ENCODE data around the gene IGF2R. TPM values are rescaled to one million over a fixed set of nuclear protein-coding genes. Genes with fewer than 3 reads are reported as not detected.
A peak's percentile ranks its signal among the peaks of the same experiment; 100 is the strongest.

The IGF2R gene
- total and polyA plus RNA-seq, 2 of the 13 experiments (the other 11 are each of a cell fraction or from before 2014, with no cell fraction given): 38.3 to 70.0 TPM

DNA sequence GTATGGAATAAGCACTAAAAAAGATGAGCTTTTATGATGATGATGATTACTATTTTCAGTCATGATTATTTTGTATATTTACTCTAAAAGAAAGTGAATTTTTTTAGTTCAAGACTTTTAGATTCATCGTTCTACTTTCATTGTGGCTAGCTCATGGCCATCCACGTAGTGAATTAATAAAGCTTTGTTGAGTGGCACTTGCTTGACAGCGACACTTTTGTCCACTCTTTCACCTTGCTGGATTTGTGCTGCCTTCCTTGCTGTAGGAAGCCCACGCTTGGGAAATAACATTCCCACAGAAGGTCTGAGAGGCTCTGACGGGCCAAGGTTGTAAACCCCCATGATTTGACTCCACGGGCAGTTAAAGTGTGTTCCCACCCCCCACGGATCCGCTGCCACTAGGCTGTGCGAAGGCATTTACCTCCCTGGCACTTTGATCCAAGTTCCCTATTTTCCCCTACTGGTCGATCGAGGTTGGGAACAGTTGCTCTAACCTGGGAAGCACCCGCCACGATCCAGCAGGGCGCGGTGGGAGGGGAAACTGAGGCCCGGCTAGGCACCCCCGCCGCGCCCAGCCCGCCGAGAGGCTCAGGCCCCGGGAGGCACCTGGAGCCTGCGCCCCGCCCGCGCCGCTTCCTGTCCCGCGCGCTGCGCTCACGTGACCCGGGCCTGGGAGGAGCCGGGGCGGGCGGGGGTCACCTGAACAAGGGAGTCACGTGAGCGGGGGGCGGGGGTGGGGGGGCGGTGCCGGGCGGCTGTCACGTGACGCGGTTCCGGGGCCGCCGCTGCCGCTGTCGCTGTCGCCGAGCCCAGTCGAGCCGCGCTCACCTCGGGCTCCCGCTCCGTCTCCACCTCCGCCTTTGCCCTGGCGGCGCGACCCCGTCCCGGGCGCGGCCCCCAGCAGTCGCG lies at the start of gene IGF2R (continued):
- TF ChIP-seq TMF1 (CRISPR knock-in tag; IDR thresholded peaks at IDR 0.05; ENCODE audit: low read depth) (peak; percentile 66; the same call in 1 of the 2 replicates), ZNF878 (CRISPR knock-in tag; IDR thresholded peaks at IDR 0.05) (no peak), SRSF1 (optimal IDR thresholded peaks at IDR 0.05; ENCODE audit: low read depth, low read length) (peak; percentile 73), NONO (IDR thresholded peaks at IDR 0.05) (no peak), NONO (CRISPR knock-in tag; conservative IDR thresholded peaks at IDR 0.05) (peak; percentile 7; the same call in 1 of the 2 replicates), RORA (CRISPR knock-in tag; IDR thresholded peaks at IDR 0.05) (no peak), FOXC1 (CRISPR knock-in tag; IDR thresholded peaks at IDR 0.05; ENCODE audit: borderline replicate concordance) (peak; percentile 79; the same call in 1 of the 2 replicates), ZNF547 (CRISPR knock-in tag; IDR thresholded peaks at IDR 0.05) (peak; percentile 16; the same call in 1 of the 2 replicates), ZNF614 (CRISPR knock-in tag; IDR thresholded peaks at IDR 0.05; ENCODE audit: borderline replicate concordance) (no peak; the same call in 1 of the 2 replicates)
- TF ChIP-seq, protein P1, sequence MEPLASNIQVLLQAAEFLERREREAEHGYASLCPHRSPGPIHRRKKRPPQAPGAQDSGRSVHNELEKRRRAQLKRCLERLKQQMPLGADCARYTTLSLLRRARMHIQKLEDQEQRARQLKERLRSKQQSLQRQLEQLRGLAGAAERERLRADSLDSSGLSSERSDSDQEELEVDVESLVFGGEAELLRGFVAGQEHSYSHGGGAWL (CRISPR knock-in tag; IDR thresholded peaks at IDR 0.05): peak; percentile 60; the same call in 1 of the 2 replicates
- TF ChIP-seq, protein P2, sequence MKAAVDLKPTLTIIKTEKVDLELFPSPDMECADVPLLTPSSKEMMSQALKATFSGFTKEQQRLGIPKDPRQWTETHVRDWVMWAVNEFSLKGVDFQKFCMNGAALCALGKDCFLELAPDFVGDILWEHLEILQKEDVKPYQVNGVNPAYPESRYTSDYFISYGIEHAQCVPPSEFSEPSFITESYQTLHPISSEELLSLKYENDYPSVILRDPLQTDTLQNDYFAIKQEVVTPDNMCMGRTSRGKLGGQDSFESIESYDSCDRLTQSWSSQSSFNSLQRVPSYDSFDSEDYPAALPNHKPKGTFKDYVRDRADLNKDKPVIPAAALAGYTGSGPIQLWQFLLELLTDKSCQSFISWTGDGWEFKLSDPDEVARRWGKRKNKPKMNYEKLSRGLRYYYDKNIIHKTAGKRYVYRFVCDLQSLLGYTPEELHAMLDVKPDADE (CRISPR knock-in tag; IDR thresholded peaks at IDR 0.05): 0 out of 2 replicates have a peak, but pooled peaks have one; percentile 17
- TF ChIP-seq, protein P3, sequence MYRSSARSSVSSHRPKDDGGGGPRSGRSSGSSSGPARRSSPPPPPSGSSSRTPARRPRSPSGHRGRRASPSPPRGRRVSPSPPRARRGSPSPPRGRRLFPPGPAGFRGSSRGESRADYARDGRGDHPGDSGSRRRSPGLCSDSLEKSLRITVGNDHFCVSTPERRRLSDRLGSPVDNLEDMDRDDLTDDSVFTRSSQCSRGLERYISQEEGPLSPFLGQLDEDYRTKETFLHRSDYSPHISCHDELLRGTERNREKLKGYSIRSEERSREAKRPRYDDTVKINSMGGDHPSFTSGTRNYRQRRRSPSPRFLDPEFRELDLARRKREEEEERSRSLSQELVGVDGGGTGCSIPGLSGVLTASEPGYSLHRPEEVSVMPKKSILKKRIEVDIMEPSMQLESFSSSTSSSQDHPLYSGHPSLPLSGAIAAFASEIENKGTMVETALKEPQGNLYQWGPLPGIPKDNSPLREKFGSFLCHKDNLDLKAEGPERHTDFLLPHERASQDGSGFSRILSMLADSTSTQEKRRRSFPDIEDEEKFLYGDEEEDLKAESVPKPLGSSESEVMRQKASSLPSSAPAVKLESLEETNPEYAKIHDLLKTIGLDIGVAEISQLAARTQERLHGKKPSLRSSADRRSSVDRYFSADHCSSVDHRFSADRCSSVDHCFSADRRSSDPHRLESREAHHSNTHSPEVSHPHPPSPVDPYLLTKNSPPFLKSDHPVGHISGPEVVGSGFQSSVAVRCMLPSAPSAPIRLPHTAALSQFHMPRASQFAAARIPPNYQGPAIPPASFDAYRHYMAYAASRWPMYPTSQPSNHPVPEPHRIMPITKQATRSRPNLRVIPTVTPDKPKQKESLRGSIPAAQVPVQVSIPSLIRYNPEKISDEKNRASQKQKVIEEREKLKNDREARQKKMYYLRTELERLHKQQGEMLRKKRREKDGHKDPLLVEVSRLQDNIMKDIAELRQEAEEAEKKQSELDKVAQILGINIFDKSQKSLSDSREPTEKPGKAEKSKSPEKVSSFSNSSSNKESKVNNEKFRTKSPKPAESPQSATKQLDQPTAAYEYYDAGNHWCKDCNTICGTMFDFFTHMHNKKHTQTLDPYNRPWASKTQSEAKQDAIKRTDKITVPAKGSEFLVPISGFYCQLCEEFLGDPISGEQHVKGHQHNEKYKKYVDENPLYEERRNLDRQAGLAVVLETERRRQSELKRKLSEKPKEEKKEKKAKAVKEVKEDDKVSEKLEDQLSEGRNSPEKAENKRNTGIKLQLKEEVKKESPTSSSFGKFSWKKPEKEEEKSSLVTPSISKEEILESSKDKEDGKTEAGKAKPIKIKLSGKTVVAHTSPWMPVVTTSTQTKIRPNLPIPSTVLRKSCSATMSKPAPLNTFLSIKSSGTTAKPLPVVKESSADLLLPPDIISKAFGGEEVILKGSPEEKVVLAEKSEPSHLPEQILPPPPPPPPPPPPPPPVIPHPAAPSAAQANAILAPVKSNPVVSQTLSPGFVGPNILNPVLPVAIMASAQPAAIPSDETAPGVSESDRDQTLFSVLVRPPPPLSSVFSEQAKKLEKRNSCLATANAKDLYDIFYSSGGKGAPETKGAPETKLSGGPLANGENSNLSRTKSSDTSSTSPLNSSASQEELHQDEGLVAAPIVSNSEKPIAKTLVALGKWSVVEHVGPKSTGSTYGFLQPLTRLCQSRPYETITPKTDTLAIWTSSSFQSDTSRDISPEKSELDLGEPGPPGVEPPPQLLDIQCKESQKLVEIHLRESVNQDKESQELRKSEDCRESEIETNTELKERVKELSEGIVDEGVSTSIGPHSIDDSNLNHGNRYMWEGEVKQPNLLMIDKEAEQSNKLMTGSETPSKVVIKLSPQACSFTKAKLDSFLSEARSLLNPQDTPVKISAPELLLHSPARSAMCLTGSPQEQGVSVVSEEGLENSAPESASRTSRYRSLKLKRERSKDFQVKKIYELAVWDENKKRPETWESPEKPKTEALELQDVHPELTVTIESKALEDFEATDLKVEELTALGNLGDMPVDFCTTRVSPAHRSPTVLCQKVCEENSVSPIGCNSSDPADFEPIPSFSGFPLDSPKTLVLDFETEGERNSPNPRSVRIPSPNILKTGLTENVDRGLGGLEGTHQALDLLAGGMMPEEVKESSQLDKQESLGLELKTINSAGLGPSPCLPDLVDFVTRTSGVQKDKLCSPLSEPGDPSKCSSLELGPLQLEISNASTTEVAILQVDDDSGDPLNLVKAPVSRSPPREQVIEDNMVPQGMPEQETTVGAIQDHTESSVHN (CRISPR knock-in tag; IDR thresholded peaks at IDR 0.05): 0 out of 2 replicates have a peak, but pooled peaks have one; percentile 65
- TF ChIP-seq, protein P4, sequence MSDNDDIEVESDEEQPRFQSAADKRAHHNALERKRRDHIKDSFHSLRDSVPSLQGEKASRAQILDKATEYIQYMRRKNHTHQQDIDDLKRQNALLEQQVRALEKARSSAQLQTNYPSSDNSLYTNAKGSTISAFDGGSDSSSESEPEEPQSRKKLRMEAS (IDR thresholded peaks at IDR 0.05): peak; percentile 91
- TF ChIP-seq, protein P5, sequence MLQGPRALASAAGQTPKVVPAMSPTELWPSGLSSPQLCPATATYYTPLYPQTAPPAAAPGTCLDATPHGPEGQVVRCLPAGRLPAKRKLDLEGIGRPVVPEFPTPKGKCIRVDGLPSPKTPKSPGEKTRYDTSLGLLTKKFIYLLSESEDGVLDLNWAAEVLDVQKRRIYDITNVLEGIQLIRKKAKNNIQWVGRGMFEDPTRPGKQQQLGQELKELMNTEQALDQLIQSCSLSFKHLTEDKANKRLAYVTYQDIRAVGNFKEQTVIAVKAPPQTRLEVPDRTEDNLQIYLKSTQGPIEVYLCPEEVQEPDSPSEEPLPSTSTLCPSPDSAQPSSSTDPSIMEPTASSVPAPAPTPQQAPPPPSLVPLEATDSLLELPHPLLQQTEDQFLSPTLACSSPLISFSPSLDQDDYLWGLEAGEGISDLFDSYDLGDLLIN (CRISPR knock-in tag; IDR thresholded peaks at IDR 0.05; ENCODE audit: borderline replicate concordance): 0 out of 2 replicates have a peak, but pooled peaks have one; percentile 55
- TF ChIP-seq, protein P6, sequence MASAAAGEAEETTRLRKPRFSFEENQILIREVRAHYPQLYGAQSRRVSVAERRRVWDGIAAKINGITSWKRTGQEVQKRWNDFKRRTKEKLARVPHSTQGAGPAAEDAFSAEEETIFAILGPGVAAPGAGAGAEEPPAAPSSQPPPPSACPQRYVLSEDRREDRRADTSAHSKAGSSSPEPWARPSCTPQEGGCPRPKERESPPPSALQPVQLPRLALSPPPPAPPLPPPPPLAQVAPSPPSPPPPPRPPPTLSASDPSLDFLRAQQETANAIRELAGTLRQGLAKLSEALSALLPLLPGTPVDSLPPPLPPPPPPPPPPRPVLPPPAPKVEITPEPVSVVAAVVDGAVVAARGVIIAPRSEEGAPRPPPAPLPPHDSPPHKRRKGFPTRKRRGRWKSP (CRISPR knock-in tag; IDR thresholded peaks at IDR 0.05): peak; percentile 48; the same call in 1 of the 2 replicates

Measured in HepG2 (cell line).